NCI-H2196 treated with DMSO at 0.1 percent for 48 hours (cell line): Measurements from ENCODE around the gene SNRNP35.
"Not testable (repeated sequence)": the region's sequence is repeated elsewhere in the genome, so short reads cannot be mapped to it uniquely, and the experiment has no call there.

Experiments used
- DNase-seq: peaks from one replicate; lab custom pipeline; 2025; ENCODE audit not compliant: unreplicated experiment; lab: John Stamatoyannopoulos, UW

Gene SNRNP35

GRCh38 chr12:123488539-123489230 is 30.7 kb downstream of the SNRNP35 start:
- DNase-seq, result no peak

GRCh38 chr12:123489580-123489979 is 31.6 kb downstream of the SNRNP35 start:
- DNase-seq, result no peak

- no peak for DNase-seq
Measured at GRCh38 chr12:123490089-123490488, 32.1 kb downstream of the SNRNP35 start.

- no peak for DNase-seq
Measured at GRCh38 chr12:123491056-123491455, 33.1 kb downstream of the SNRNP35 start.

- no peak for DNase-seq
Measured at GRCh38 chr12:123491481-123491880, 33.5 kb downstream of the SNRNP35 start.

- not testable (repeated sequence) for DNase-seq
Measured at GRCh38 chr12:123492339-123493039, 34.5 kb downstream of the SNRNP35 start.

- DNase-seq, result no peak
Measured at GRCh38 chr12:123494124-123494851, 36.3 kb downstream of the SNRNP35 start.

GRCh38 chr12:123497065-123497464 is 39.1 kb downstream of the SNRNP35 start:
- no peak for DNase-seq

GRCh38 chr12:123498126-123498825 is 40.3 kb downstream of the SNRNP35 start:
- DNase-seq, result no peak

- DNase-seq, result no peak
Measured at GRCh38 chr12:123499332-123499731, 41.4 kb downstream of the SNRNP35 start.

- DNase-seq, result no peak
Measured at GRCh38 chr12:123502163-123502704, 44.3 kb downstream of the SNRNP35 start.

- DNase-seq, result no peak
Measured at GRCh38 chr12:123506059-123506842, 48.3 kb downstream of the SNRNP35 start.

- DNase-seq, result no peak
Measured at GRCh38 chr12:123506843-123507236, 48.9 kb downstream of the SNRNP35 start.

GRCh38 chr12:123512838-123513665 is 55.1 kb downstream of the SNRNP35 start:
- DNase-seq, result no peak

- DNase-seq, result no peak
Measured at GRCh38 chr12:123513805-123514204, 55.9 kb downstream of the SNRNP35 start.

GRCh38 chr12:123514582-123515221 is 56.8 kb downstream of the SNRNP35 start:
- DNase-seq, result not testable (repeated sequence)

GRCh38 chr12:123516216-123516780 is 58.4 kb downstream of the SNRNP35 start:
- no peak for DNase-seq
